ENCODE measurements around the gene PABPN1.

Gene PABPN1

GRCh38 chr14:23354990-23355389 lies 33.7 kb downstream of the PABPN1 start:
- no peak for DNase-seq (ENCODE audit: low read depth)
- TF ChIP-seq POLR2A (IDR thresholded peaks at IDR 0.05; ENCODE audit: extremely low read depth, insufficient read length) (no peak), CTCF (IDR thresholded peaks at IDR 0.05; ENCODE audit: low read depth, low read length) (no peak), MYC (IDR thresholded peaks at IDR 0.05; ENCODE audit: low read depth, low read length) (no peak)
- TF ChIP-seq, protein P1, sequence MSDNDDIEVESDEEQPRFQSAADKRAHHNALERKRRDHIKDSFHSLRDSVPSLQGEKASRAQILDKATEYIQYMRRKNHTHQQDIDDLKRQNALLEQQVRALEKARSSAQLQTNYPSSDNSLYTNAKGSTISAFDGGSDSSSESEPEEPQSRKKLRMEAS (IDR thresholded peaks at IDR 0.05; ENCODE audit: low read depth, low read length) = no peak
- H3K4me3 ChIP-seq (ENCODE audit: low read depth, low read length) = no peak overlapping the region

DNA sequence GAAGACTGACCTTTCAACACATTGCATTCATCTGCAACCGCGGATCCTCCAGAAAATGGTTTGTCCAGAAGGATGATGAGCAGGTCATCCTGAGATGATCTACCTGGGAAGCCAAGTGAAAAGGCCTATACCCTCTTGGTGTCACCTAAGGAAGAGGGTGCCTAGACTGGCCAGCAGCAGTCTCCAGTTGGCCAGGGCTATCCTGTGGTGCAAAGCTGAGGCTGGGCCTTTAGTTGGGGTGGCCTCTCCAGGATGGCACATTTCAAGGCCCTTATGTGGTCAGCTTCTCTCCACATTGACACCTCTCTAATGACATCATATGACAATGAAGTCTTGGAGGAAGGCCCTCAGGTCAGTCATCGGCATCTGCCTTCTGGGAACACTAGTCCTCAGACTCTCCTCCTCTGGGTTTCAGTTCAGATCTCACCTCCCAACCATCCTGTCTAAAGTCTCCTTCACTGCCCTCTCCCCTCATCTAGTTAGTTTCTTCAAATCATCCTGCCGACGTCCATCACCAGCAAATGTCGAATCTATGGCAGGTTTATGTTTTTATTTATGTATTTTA lies 34.7 kb downstream of the PABPN1 start:
- no peak overlapping the region for H3K4me3 ChIP-seq (ENCODE audit: low read depth, low read length)
- TF ChIP-seq POLR2A (IDR thresholded peaks at IDR 0.05; ENCODE audit: extremely low read depth, insufficient read length) (no peak), CTCF (IDR thresholded peaks at IDR 0.05; ENCODE audit: low read depth, low read length) (no peak), MYC (IDR thresholded peaks at IDR 0.05; ENCODE audit: low read depth, low read length) (no peak)
- TF ChIP-seq, protein P1 (IDR thresholded peaks at IDR 0.05; ENCODE audit: low read depth, low read length) = no peak
- DNase-seq (ENCODE audit: low read depth) = no peak

GRCh38 chr14:23356662-23357061 lies 35.4 kb downstream of the PABPN1 start:
- no peak for DNase-seq (ENCODE audit: low read depth)
- H3K4me3 ChIP-seq (ENCODE audit: low read depth, low read length) = no peak overlapping the region
- TF ChIP-seq CTCF (IDR thresholded peaks at IDR 0.05; ENCODE audit: low read depth, low read length) (no peak), MYC (IDR thresholded peaks at IDR 0.05; ENCODE audit: low read depth, low read length) (no peak)
- TF ChIP-seq, protein P1 (IDR thresholded peaks at IDR 0.05; ENCODE audit: low read depth, low read length) = no peak

- no peak for DNase-seq (ENCODE audit: low read depth)
- TF ChIP-seq POLR2A (IDR thresholded peaks at IDR 0.05; ENCODE audit: extremely low read depth, insufficient read length) = no peak
- TF ChIP-seq, protein P1 (IDR thresholded peaks at IDR 0.05; ENCODE audit: low read depth, low read length) = no peak
- no peak for TF ChIP-seq MYC (IDR thresholded peaks at IDR 0.05; ENCODE audit: low read depth, low read length)
- no peak for TF ChIP-seq CTCF (IDR thresholded peaks at IDR 0.05; ENCODE audit: low read depth, low read length)
- no peak overlapping the region for H3K4me3 ChIP-seq (ENCODE audit: low read depth, low read length)
Measured at GRCh38 chr14:23357261-23357660, 36.0 kb downstream of the PABPN1 start.

DNA sequence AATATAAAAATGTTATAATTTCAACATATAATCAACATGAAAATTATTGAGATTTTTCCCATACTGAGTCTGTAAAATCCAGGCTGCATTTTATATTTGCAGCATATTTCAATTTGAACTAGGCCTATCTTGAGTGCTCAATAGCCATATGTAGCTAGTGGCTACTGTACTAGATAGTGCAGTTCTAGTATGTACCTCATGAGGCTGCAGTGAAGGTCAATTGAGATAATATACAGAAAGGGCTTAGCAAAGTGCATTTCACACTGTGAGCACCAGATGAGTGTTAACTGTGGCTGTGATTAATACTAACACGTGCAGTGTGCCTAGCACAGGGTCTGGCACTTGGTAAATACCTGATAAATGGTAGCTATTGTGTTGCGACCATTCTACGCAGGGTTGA lies 36.8 kb downstream of the PABPN1 start:
- TF ChIP-seq, protein P1 (IDR thresholded peaks at IDR 0.05; ENCODE audit: low read depth, low read length) = no peak
- TF ChIP-seq MYC (IDR thresholded peaks at IDR 0.05; ENCODE audit: low read depth, low read length) = no peak
- no peak for TF ChIP-seq POLR2A (IDR thresholded peaks at IDR 0.05; ENCODE audit: extremely low read depth, insufficient read length)
- TF ChIP-seq CTCF (IDR thresholded peaks at IDR 0.05; ENCODE audit: low read depth, low read length) = no peak
- no peak for DNase-seq (ENCODE audit: low read depth)
- H3K4me3 ChIP-seq (ENCODE audit: low read depth, low read length) = no peak overlapping the region
